ENCODE measurements around the gene COPS9. TPM values are rescaled to one million over a fixed set of nuclear protein-coding genes. Genes with fewer than 3 reads are reported as not detected.

Gene COPS9
- total RNA-seq, 1 donor from 2014 or later: 132 TPM

DNA sequence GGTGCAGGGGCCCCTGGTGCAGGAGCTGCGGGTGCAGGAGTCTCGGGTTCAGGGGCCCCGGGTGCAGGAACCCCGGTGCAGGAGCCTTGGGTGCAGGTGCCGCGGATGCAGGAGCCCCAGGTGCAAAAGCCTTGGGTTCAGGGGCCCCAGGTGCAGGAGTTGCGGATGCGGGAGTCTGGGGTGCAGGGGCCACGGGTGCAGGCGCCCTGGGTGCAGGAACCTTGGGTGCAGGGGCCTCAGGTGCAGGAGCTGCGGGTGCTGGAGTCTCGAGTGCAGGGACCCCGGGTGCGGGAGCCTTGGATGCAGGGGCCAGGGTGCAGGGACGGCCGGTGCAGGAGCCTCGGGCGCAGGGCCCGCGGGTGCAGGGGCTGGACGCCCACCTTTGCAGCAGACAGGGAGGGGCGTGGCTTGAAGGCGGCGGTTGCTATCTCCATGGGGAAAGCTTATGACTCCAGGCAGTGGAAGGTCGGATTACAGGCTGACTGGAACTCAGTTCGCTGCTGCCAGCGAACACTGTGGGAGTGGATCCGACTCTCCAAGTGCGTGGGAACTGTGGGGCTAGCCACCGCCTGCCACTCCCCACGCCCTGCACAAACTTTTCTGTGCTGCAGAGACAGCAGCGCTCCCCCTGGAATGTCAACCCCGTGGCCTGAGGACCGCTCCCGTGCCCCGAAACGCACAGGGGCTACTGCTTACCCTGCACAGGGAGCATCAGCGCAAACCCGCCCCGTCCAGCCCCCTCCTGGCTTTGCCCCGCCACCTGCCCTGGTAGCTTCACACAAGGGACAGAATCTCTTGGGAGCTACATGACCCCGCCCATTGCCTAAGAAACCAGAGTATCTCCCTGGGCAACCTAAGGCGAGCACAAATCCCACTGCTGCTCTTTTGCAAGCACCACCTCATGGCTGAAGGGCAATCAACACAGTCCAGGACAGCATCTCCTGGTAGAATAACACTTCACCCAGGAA is 40.3 kb downstream of the COPS9 start:
- Mint-ChIP-seq H3K27ac (no peak overlapping the region), H3K4me3 (no peak overlapping the region), H3K36me3 (ENCODE audit: low read depth) (no peaks in the 10 kb centered on the region), H3K27me3 (ENCODE audit: insufficient read depth) (peaks cover 68% of the 10 kb centered on the region), H3K9me3 (peaks cover 6% of the 10 kb centered on the region), H3K4me1 (ENCODE audit: low read depth) (no peaks in the 10 kb centered on the region)
- intact Hi-C loops (cut with micrococcal nuclease): no loop called here
- DNase-seq (ENCODE audit: low spot score): no peak

DNA sequence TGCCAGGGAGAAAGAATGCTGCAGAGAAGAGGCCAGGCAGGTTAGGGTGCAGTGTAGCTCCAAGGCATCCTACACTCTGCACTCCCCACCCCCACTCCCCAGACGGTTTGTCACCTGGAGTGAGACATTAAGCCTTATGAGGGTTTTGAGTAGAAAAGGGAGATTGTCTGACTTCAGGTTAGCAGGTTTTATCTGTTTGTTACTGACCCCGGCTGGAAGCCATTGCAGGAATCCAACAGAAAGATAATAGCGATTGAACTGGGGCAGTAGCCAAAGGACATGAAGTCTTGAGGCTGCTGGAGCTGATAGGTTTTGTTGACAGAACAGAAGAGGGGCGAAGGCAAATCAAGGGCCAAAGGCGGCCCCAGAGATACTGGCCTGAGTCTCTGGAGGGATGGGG is 46.8 kb downstream of the COPS9 start:
- Mint-ChIP-seq H3K36me3 (ENCODE audit: low read depth) (no peaks in the 10 kb centered on the region), H3K27ac (no peak overlapping the region), H3K27me3 (ENCODE audit: insufficient read depth) (peaks cover 22% of the 10 kb centered on the region), H3K4me1 (ENCODE audit: low read depth) (no peaks in the 10 kb centered on the region), H3K4me3 (no peak overlapping the region), H3K9me3 (peaks cover 22% of the 10 kb centered on the region)
- intact Hi-C loops (cut with micrococcal nuclease): no loop called here
- DNase-seq (ENCODE audit: low spot score): no peak

DNA sequence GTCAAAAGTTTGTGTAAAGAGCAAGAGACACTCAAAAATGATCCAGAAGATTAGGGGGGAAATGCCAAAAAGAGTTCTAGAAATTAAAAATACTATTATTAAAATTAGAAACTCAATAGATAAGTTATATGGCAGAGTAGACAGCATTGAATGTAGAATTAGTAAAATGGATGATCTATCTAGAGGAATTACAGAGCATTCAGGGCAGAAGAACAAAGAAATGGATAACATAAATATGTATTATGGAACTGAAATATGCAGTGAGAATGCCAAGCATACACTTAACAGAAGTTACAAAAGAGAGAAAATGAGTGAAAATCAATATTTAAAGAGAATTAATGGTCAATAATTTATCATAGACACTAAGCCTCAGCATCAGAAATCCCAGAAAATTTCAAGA is 49.5 kb downstream of the COPS9 start:
- Mint-ChIP-seq H3K9me3 (peaks cover 22% of the 10 kb centered on the region), H3K27me3 (ENCODE audit: insufficient read depth) (peaks cover 17% of the 10 kb centered on the region), H3K4me1 (ENCODE audit: low read depth) (no peaks in the 10 kb centered on the region), H3K36me3 (ENCODE audit: low read depth) (no peaks in the 10 kb centered on the region), H3K27ac (no peak overlapping the region), H3K4me3 (no peak overlapping the region)
- intact Hi-C loops (cut with micrococcal nuclease): no loop called here
- DNase-seq (ENCODE audit: low spot score): no peak

Other genes with a start within 250 kb of the COPS9 start
- gene NDUFA10, start 111.0 kb downstream of the COPS9 start, total RNA-seq: 102 and 106 TPM in 2 replicates
- gene OR6B2, start 105.9 kb downstream of the COPS9 start, total RNA-seq: not detected in 2 replicates
- not detected in 2 replicates for gene OR6B3, start 82.8 kb downstream of the COPS9 start, total RNA-seq
- not detected in 2 replicates for gene OTOS, start 4.4 kb upstream of the COPS9 start, total RNA-seq